ENCODE measurements around the gene BCAS3.
"Not testable (repeated sequence)": the region's sequence is repeated elsewhere in the genome, so short reads cannot be mapped to it uniquely, and the experiment has no call there.

BCAS3 gene

GRCh38 chr17:61338874-61339478, 661.3 kb downstream of the BCAS3 start:
- DNase-seq (ENCODE audit: insufficient read length, low spot score) (no peak), FAIRE-seq (peak; percentile 16)

GRCh38 chr17:61340431-61341209, 663.0 kb downstream of the BCAS3 start:
- DNase-seq (ENCODE audit: insufficient read length, low spot score) = no peak
- FAIRE-seq = peak; percentile 96

- DNase-seq (ENCODE audit: insufficient read length, low spot score) = no peak
- FAIRE-seq = peak; percentile 77
Measured at GRCh38 chr17:61343576-61343975, 665.9 kb downstream of the BCAS3 start.

GRCh38 chr17:61345061-61345460, 667.4 kb downstream of the BCAS3 start:
- FAIRE-seq (no peak), DNase-seq (ENCODE audit: insufficient read length, low spot score) (no peak)

- no peak for DNase-seq (ENCODE audit: insufficient read length, low spot score)
- FAIRE-seq = no peak
Measured at GRCh38 chr17:61345825-61346666, 668.4 kb downstream of the BCAS3 start.

- DNase-seq (ENCODE audit: insufficient read length, low spot score) (no peak), FAIRE-seq (no peak)
Measured at GRCh38 chr17:61349350-61349749, 671.7 kb downstream of the BCAS3 start.

GRCh38 chr17:61351745-61352407, 674.2 kb downstream of the BCAS3 start:
- FAIRE-seq (peak; percentile 16), DNase-seq (ENCODE audit: insufficient read length, low spot score) (no peak)

GRCh38 chr17:61352408-61352770, 674.7 kb downstream of the BCAS3 start:
- FAIRE-seq (peak; percentile 49), DNase-seq (ENCODE audit: insufficient read length, low spot score) (no peak)

- FAIRE-seq = peak; percentile 26
Measured at GRCh38 chr17:61352781-61353491, 675.3 kb downstream of the BCAS3 start.

GRCh38 chr17:61353615-61354014, 676.0 kb downstream of the BCAS3 start:
- peak; percentile 70 for FAIRE-seq
- DNase-seq (ENCODE audit: insufficient read length, low spot score) = no peak

More at GRCh38 chr17:61352781-61353491, 675.3 kb downstream of the BCAS3 start:
- no peak for DNase-seq (ENCODE audit: insufficient read length, low spot score)

- no peak for FAIRE-seq
- no peak for DNase-seq (ENCODE audit: insufficient read length, low spot score)
Measured at GRCh38 chr17:61354895-61355874, 677.5 kb downstream of the BCAS3 start.

GRCh38 chr17:61357061-61357460, 679.4 kb downstream of the BCAS3 start:
- not testable (repeated sequence) for DNase-seq (ENCODE audit: insufficient read length, low spot score); FAIRE-seq

GRCh38 chr17:61359513-61359912, 681.9 kb downstream of the BCAS3 start:
- not testable (repeated sequence) for DNase-seq (ENCODE audit: insufficient read length, low spot score); FAIRE-seq

GRCh38 chr17:61360318-61360943, 682.8 kb downstream of the BCAS3 start:
- no peak for DNase-seq (ENCODE audit: insufficient read length, low spot score)
- no peak for FAIRE-seq

- DNase-seq (ENCODE audit: insufficient read length, low spot score) = peak; percentile 79
- FAIRE-seq = no peak
Measured at GRCh38 chr17:61361084-61361483, 683.4 kb downstream of the BCAS3 start.

GRCh38 chr17:61362396-61362795, 684.7 kb downstream of the BCAS3 start:
- DNase-seq (ENCODE audit: insufficient read length, low spot score) (no peak), FAIRE-seq (peak; percentile 44)

- no peak for DNase-seq (ENCODE audit: insufficient read length, low spot score)
- FAIRE-seq = no peak
Measured at GRCh38 chr17:61362852-61363600, 685.4 kb downstream of the BCAS3 start.

Measured in HTR-8/SVneo (cell line).